HCT116 (cell line): ENCODE results near the gene PPP1R37. TPM values are rescaled to one million over a fixed set of nuclear protein-coding genes. Genes with fewer than 3 reads are reported as not detected.

Source experiments
- ATAC-seq: fragments of 200-7000 bp; cut with Tn5 transposase; 2 replicates; pipeline ENCODE4 v1.9.1; 2020; ENCODE audit warnings: mild to moderate bottlenecking, moderate library complexity
- Bru-seq: library from RNA; stranded (reverse); fragments of 400-500 nt; gene quantifications from one replicate; lab custom pipeline; 2021; lab: Mats Ljungman, UMichigan
- BruChase-seq, 2 experiments: library from RNA; stranded (reverse); fragments of 400-500 nt; gene quantifications; one replicate each; lab custom pipeline; 2021; lab: Mats Ljungman, UMichigan
- BruUV-seq: library from RNA; stranded (reverse); fragments of 400-500 nt; replicated peaks from 2 replicates; lab custom pipeline; 2021; lab: Mats Ljungman, UMichigan
- CTCF ChIA-PET: fragments of 300-600 bp; sonication (Branson Sonifier 250); formaldehyde crosslinking; loops from one replicate; lab custom pipeline; 2021; ENCODE audit warnings: antibody characterized with exemption; lab: Charles Lee
- POLR2A ChIA-PET: fragments of 300-600, 350-600 bp; sonication (Branson Sonifier 250); formaldehyde crosslinking; loops from one replicate; lab custom pipeline; 2021; ENCODE audit warnings: antibody characterized with exemption; lab: Charles Lee
- RAD21 ChIA-PET, 2 experiments: fragments of 300-600 bp; sonication (Branson Sonifier 250); formaldehyde crosslinking; loops; one replicate each; lab custom pipeline; 2023; ENCODE audit warnings: low total read pairs in 2 of 2; ENCODE audit not compliant: uncharacterized antibody in 2 of 2, unreplicated experiment in 2 of 2, low non-redundant PET in 1 of 2; lab: Charles Lee
- DNase-seq: peaks from one replicate; pipeline ENCODE4 v3.0.0-alpha.2; 2010; ENCODE audit warnings: low read depth, low spot score
- H2AFZ ChIP-seq: fragments of 200-600 bp; shearing (Covaris generic), sonication (generic); 2 replicates; pipeline ENCODE4 v1.6.1; 2017; ENCODE audit warnings: low read depth, mixed run types, mixed read lengths, antibody characterized with exemption, low read length; ENCODE audit not compliant: poor library complexity, severe bottlenecking
- H3K27ac ChIP-seq: 2 replicates; pipeline ENCODE4 v1.5.1; 2012; ENCODE audit warnings: low read depth, low read length
- H3K27me3 ChIP-seq: fragments of 200-600 bp; sonication (generic); 2 replicates; pipeline ENCODE4 v1.6.1; 2016; ENCODE audit warnings: mixed run types, low read length, mixed read lengths; ENCODE audit not compliant: insufficient read depth
- H3K36me3 ChIP-seq, 2 experiments: fragments of 200-500 bp in 1 of 2; fragments of 200-600 bp in 1 of 2; sonication (Bioruptor generic) in 1 of 2; sonication (generic) in 1 of 2; 2 replicates each; pipeline versions ENCODE4 v1.5.1 to v1.6.1; 2014 to 2016; ENCODE audit warnings: low read length in 2 of 2, inconsistent platforms in 1 of 2, mixed read lengths in 1 of 2, mixed run types in 1 of 2; ENCODE audit not compliant: insufficient read depth in 2 of 2, control insufficient read depth in 1 of 2
- H3K4me1 ChIP-seq, 2 experiments: fragments of 200-600 bp in 1 of 2; sonication (generic) in 1 of 2; 2 replicates each; pipeline versions ENCODE4 v1.5.1 to v1.6.1; 2012 to 2017; ENCODE audit warnings: low read length in 2 of 2, inconsistent platforms in 1 of 2, mild to moderate bottlenecking in 1 of 2, mixed read lengths in 1 of 2, mixed run types in 1 of 2, moderate library complexity in 1 of 2; ENCODE audit not compliant: insufficient read depth in 2 of 2, control insufficient read depth in 1 of 2
- H3K4me2 ChIP-seq: fragments of 200-600 bp; sonication (generic); 2 replicates; pipeline ENCODE4 v1.6.1; 2017; ENCODE audit warnings: mixed run types, low read length, mixed read lengths
- H3K4me3 ChIP-seq, 2 experiments: fragments of 200-600 bp in 1 of 2; sonication (generic) in 1 of 2; replicated peaks in 1 of 2; 2 replicates each; pipeline ENCODE4 v1.5.1; 2011 to 2016; ENCODE audit warnings: low read length in 2 of 2, control low read depth in 1 of 2, low read depth in 1 of 2, mild to moderate bottlenecking in 1 of 2, mixed read lengths in 1 of 2, mixed run types in 1 of 2
- H3K79me2 ChIP-seq: fragments of 200-600 bp; sonication (generic); 2 replicates; pipeline ENCODE4 v1.6.1; 2017; ENCODE audit warnings: mild to moderate bottlenecking, mixed run types, low read length, moderate library complexity, mixed read lengths; ENCODE audit not compliant: insufficient read depth
- H3K9ac ChIP-seq: fragments of 200-600 bp; sonication (generic); 2 replicates; pipeline ENCODE4 v1.6.1; 2016; ENCODE audit warnings: low read length, mixed read lengths
- H3K9me2 ChIP-seq: fragments of 200-600 bp; sonication (generic), shearing (Covaris generic); 2 replicates; pipeline ENCODE4 v1.6.1; 2017; ENCODE audit warnings: mixed run types, mild to moderate bottlenecking, moderate library complexity; ENCODE audit not compliant: insufficient read depth
- H3K9me3 ChIP-seq, 2 experiments: fragments of 200-500 bp in 1 of 2; fragments of 200-600 bp in 1 of 2; sonication (Bioruptor generic) in 1 of 2; sonication (generic) in 1 of 2; 2 replicates each; pipeline ENCODE4 v1.6.1; 2014 to 2017; ENCODE audit warnings: low read length in 2 of 2, mixed read lengths in 2 of 2, inconsistent platforms in 1 of 2, low read depth in 1 of 2, mild to moderate bottlenecking in 1 of 2, mixed run types in 1 of 2, moderate library complexity in 1 of 2; ENCODE audit not compliant: control insufficient read depth in 1 of 2, insufficient read depth in 1 of 2
- H4K20me1 ChIP-seq: fragments of 200-600 bp; sonication (generic), shearing (Covaris generic); 2 replicates; pipeline ENCODE4 v1.6.1; 2017; ENCODE audit warnings: mixed run types, mild to moderate bottlenecking, moderate library complexity; ENCODE audit not compliant: insufficient read depth
- CEBPB ChIP-seq: IDR thresholded peaks from 2 replicates; pipeline ENCODE4 v1.6.1; 2012; ENCODE audit warnings: low read depth
- CTCF ChIP-seq, 3 experiments: fragments of 200-600 bp in 1 of 3; sonication (generic) in 1 of 3; IDR thresholded peaks in 2 of 3; conservative IDR thresholded peaks in 1 of 3; 2 replicates each; pipeline ENCODE4 v1.5.1; 2012 to 2017; ENCODE audit warnings: low read depth in 2 of 3, low read length in 2 of 3, antibody characterized with exemption in 1 of 3, borderline replicate concordance in 1 of 3, control low read depth in 1 of 3, mild to moderate bottlenecking in 1 of 3, mixed read lengths in 1 of 3, mixed run types in 1 of 3, moderate library complexity in 1 of 3; ENCODE audit not compliant: insufficient read depth in 1 of 3
- ELF1 ChIP-seq: IDR thresholded peaks from 2 replicates; pipeline ENCODE4 v1.6.1; 2012; ENCODE audit warnings: low read depth, borderline replicate concordance
- EZH2 ChIP-seq: fragments of 200-600 bp; sonication (generic); IDR thresholded peaks from 2 replicates; pipeline ENCODE4 v1.6.1; 2017; ENCODE audit warnings: antibody characterized with exemption, mixed run types
- JUND ChIP-seq: IDR thresholded peaks from 2 replicates; pipeline ENCODE4 v1.6.1; 2012
- POLR2A ChIP-seq: IDR thresholded peaks from 2 replicates; pipeline ENCODE4 v1.7.0; 2011; ENCODE audit warnings: borderline replicate concordance; ENCODE audit not compliant: insufficient read depth, insufficient read length; ENCODE audit errors: extremely low read depth
- REST ChIP-seq: IDR thresholded peaks from 2 replicates; pipeline ENCODE4 v1.6.1; 2012; ENCODE audit warnings: low read depth
- SIN3A ChIP-seq: IDR thresholded peaks from 2 replicates; pipeline ENCODE4 v1.6.1; 2012; ENCODE audit warnings: low read depth
- SP1 ChIP-seq: IDR thresholded peaks from 2 replicates; pipeline ENCODE4 v1.6.1; 2012; ENCODE audit warnings: low read depth
- SRF ChIP-seq: IDR thresholded peaks from 2 replicates; pipeline ENCODE4 v1.6.1; 2012; ENCODE audit warnings: low read depth
- TCF7L2 ChIP-seq: IDR thresholded peaks from 2 replicates; pipeline ENCODE4 v1.7.0; 2011; ENCODE audit warnings: borderline replicate concordance, inconsistent platforms; ENCODE audit not compliant: insufficient read depth, insufficient read length; ENCODE audit errors: extremely low read depth
- YY1 ChIP-seq: IDR thresholded peaks from 2 replicates; pipeline ENCODE4 v1.6.1; 2011; ENCODE audit warnings: low read length, low read depth, moderate library complexity, mild to moderate bottlenecking; ENCODE audit not compliant: insufficient replicate concordance; ENCODE audit errors: extremely low read depth
- ZBTB33 ChIP-seq: IDR thresholded peaks from 2 replicates; pipeline ENCODE4 v1.6.1; 2011; ENCODE audit warnings: mild to moderate bottlenecking, low read length, moderate library complexity; ENCODE audit not compliant: insufficient replicate concordance; ENCODE audit errors: extremely low read depth
- ZNF274 ChIP-seq: fragments of 200-500 bp; sonication (Bioruptor generic); IDR thresholded peaks from 2 replicates; pipeline ENCODE4 v1.6.1; 2014; ENCODE audit warnings: mild to moderate bottlenecking, low read depth, low read length, inconsistent platforms
- intact Hi-C: fragments of 100-400 bp; cut with micrococcal nuclease; formaldehyde crosslinking; loops from 2 replicates; pipeline ENCODE4 v1.10.0; 2022
- long read RNA-seq: library from polyadenylated mRNA; unstranded; transcript quantifications from one replicate; pipeline ENCODE4 v2.0.0, GENCODE V29; 2021; ENCODE audit not compliant: unreplicated experiment
- polyA plus RNA-seq: library from polyadenylated mRNA; unstranded; fragments of >200 nt; gene quantifications from 2 replicates; pipeline ENCODE4 v1.2.1, GENCODE V29; 2012; ENCODE audit warnings: missing spikeins
- total RNA-seq: library from RNA; stranded (reverse); gene quantifications from one replicate; pipeline ENCODE4 v1.2.1, GENCODE V29; 2021; ENCODE audit not compliant: unreplicated experiment

Gene PPP1R37
- total RNA-seq (32.7 TPM), Bru-seq, nascent RNA (percentile 64 among the genes with signal in this experiment), BruChase-seq, experiment 1, labeled RNA remaining after a 6-hour chase (percentile 77 among the genes with signal in this experiment), BruChase-seq, experiment 2, labeled RNA remaining after a 2-hour chase (percentile 71 among the genes with signal in this experiment)
- polyA plus RNA-seq, result 19.0 and 21.7 TPM in 2 replicates
- long read RNA-seq, transcript PPP1R37-201 (13 exons, 3,163 nt), result major isoform, 7 of 11 reads
- long read RNA-seq, partial matches to known transcripts, result 1 of 11 reads
- long read RNA-seq, other reads (novel, unspliced or antisense), result 1 of 11 reads

GRCh38 chr19:45092747-45093678 is at the start of gene PPP1R37:
PPP1R37 (plus strand) TSS chr19:45093179; CDS start chr19:45093326, 147 bp downstream.
- peaks cover 13 to 57% of the 10 kb centered on the region in 2 experiments; a peak in 3 of 4 replicates for H3K4me1 ChIP-seq
- ChIA-PET CTCF (interaction anchor here (0.9 to 2.5 kb wide), 3 partner anchors 32 to 38 kb away, joined by 3 to 10 read pairs (median 9); no protein-coding TSS in a partner anchor), RAD21 (interaction anchor here in 1 of 2 experiments (0.8 kb wide), 1 partner anchor 85 kb away, joined by 3 read pairs; the partner anchor contains the start of genes BLOC1S3 and TRAPPC6A), POLR2A (interaction anchor here (2.0 to 2.1 kb wide), 2 partner anchors 10 to 14 kb away, joined by 4 to 10 read pairs; partner anchors contain the start of gene GEMIN7)
- ATAC-seq, result peak; percentile 71
- peaks cover 70% of the 10 kb centered on the region for H3K79me2 ChIP-seq
- peaks cover 0 to 8% of the 10 kb centered on the region in 2 experiments; a peak in 2 of 4 replicates for H3K36me3 ChIP-seq
- H2AFZ ChIP-seq, result peak within 1 kb of the TSS; percentile 93
- H3K9ac ChIP-seq, result peak within 1 kb of the TSS; percentile 97
- no TSS peak for BruUV-seq
- peak within 1 kb of the TSS; percentile 84 for H3K27ac ChIP-seq
- peak within 1 kb of the TSS; percentile 96 for H3K4me2 ChIP-seq
- H3K9me2 ChIP-seq, result no peaks in the 10 kb centered on the region
- intact Hi-C loops, result loop anchor here (10.0 kb wide), 2 partner anchors 82 to 682 kb away; partner anchors contain the start of genes BLOC1S3 and TRAPPC6A
- no peaks in the 10 kb centered on the region for H3K9me3 ChIP-seq
- H4K20me1 ChIP-seq, result no peaks in the 10 kb centered on the region; the same call in 1 of the 2 replicates
- DNase-seq, result peak; percentile 98
- no peaks in the 10 kb centered on the region for H3K27me3 ChIP-seq
- H3K4me3 ChIP-seq, result peak within 1 kb of the TSS; percentile 94 to 96
- no peak for TF ChIP-seq ZBTB33
- TF ChIP-seq TCF7L2, result peak; percentile 10
- no peak for TF ChIP-seq EZH2
- no peak; the same call in 1 of the 2 replicates for TF ChIP-seq ELF1
- no peak; the same call in 1 of the 2 replicates for TF ChIP-seq SRF
- peak; percentile 9; the same call in 1 of the 2 replicates for TF ChIP-seq SIN3A
- no peak for TF ChIP-seq REST
- peak; percentile 58 for TF ChIP-seq YY1
- TF ChIP-seq CEBPB, result no peak
- TF ChIP-seq CTCF (IDR thresholded peaks at IDR 0.05 in 2 of 3, conservative IDR thresholded peaks at IDR 0.05 in 1 of 3; ENCODE audit: borderline replicate concordance in 1 of 3, insufficient read depth in 1 of 3, low read depth in 2 of 3, low read length in 2 of 3), result peak in 2 of 3 experiments; percentile 10 to 32; a peak in 1 of 6 replicates
- TF ChIP-seq SP1, result peak; percentile 97
- peak; percentile 26 for TF ChIP-seq POLR2A
- TF ChIP-seq ZNF274, result no peak
- no peak for TF ChIP-seq JUND
